ENCODE measurements around the gene SLC37A1. TPM values are rescaled to one million over a fixed set of nuclear protein-coding genes. Genes with fewer than 3 reads are reported as not detected.

SLC37A1 gene
- total RNA-seq, 1 experiment from 2014 or later = 15.0 TPM

- no peaks in the 10 kb centered on the region for H3K79me2 ChIP-seq (ENCODE audit: insufficient read depth, low read length)
- DNase-seq (ENCODE audit: low read depth, low spot score) (no peak), ATAC-seq (no peak)
- CTCF ChIA-PET = no interaction called here
- H4K20me1 ChIP-seq (ENCODE audit: insufficient read depth) = no peaks in the 10 kb centered on the region
- no peaks in the 10 kb centered on the region for H3K27me3 ChIP-seq (ENCODE audit: insufficient read depth, low read length)
- intact Hi-C loops (cut with micrococcal nuclease) = loop anchor here (10.0 kb wide), 1 partner anchor 112 kb away; no protein-coding TSS in a partner anchor
- BruUV-seq (replicated peaks) = no TSS peak
- no peaks in the 10 kb centered on the region for H3K36me3 ChIP-seq (ENCODE audit: control insufficient read depth in 1 of 2, insufficient read depth in 2 of 2, low read length in 2 of 2)
- H3K9me3 ChIP-seq (ENCODE audit: control insufficient read depth in 1 of 2, insufficient read depth in 1 of 2, low read depth in 1 of 2, low read length in 2 of 2) = no peaks in the 10 kb centered on the region
- H3K4me1 ChIP-seq (ENCODE audit: control insufficient read depth in 1 of 2, insufficient read depth in 2 of 2, low read length in 2 of 2) = no peaks in the 10 kb centered on the region; a peak in 1 of 4 replicates
- H3K4me2 ChIP-seq (ENCODE audit: low read length) = no peak overlapping the region
- H2AFZ ChIP-seq (ENCODE audit: low read depth, low read length, poor library complexity, severe bottlenecking) = no peak overlapping the region
- POLR2A ChIA-PET = no interaction called here
- TF ChIP-seq POLR2AphosphoS5 (IDR thresholded peaks at IDR 0.05; ENCODE audit: low read depth, low read length) (no peak), SP1 (IDR thresholded peaks at IDR 0.05; ENCODE audit: low read depth) (no peak), EZH2 (IDR thresholded peaks at IDR 0.05) (no peak), CEBPB (IDR thresholded peaks at IDR 0.05; ENCODE audit: low read depth) (no peak), YY1 (IDR thresholded peaks at IDR 0.05; ENCODE audit: extremely low read depth, insufficient replicate concordance, low read depth, low read length) (no peak), EZH2phosphoT487 (IDR thresholded peaks at IDR 0.05; ENCODE audit: borderline replicate concordance) (no peak), EGR1 (IDR thresholded peaks at IDR 0.05; ENCODE audit: low read depth) (no peak), FOSL1 (IDR thresholded peaks at IDR 0.05; ENCODE audit: low read depth) (no peak), ATF3 (IDR thresholded peaks at IDR 0.05) (no peak), SRF (IDR thresholded peaks at IDR 0.05; ENCODE audit: low read depth) (no peak), TCF7L2 (IDR thresholded peaks at IDR 0.05; ENCODE audit: borderline replicate concordance, extremely low read depth, insufficient read depth, insufficient read length) (no peak)
- TF ChIP-seq, protein P1, sequence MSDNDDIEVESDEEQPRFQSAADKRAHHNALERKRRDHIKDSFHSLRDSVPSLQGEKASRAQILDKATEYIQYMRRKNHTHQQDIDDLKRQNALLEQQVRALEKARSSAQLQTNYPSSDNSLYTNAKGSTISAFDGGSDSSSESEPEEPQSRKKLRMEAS (IDR thresholded peaks at IDR 0.05) = no peak
- no peak overlapping the region for H3K4me3 ChIP-seq (replicated peaks in 1 of 2; ENCODE audit: low read depth in 1 of 2, low read length in 2 of 2)
- H3K9ac ChIP-seq (ENCODE audit: low read length) = no peak overlapping the region
- RAD21 ChIA-PET (ENCODE audit: low non-redundant PET in 1 of 2, low total read pairs in 2 of 2, uncharacterized antibody in 2 of 2, unreplicated experiment in 2 of 2) = no interaction called here
- H3K9me2 ChIP-seq (ENCODE audit: insufficient read depth) = no peaks in the 10 kb centered on the region; the same call in 1 of the 2 replicates
- no peak overlapping the region for H3K27ac ChIP-seq (ENCODE audit: low read depth, low read length)
These were observed 98.7 kb downstream of the SLC37A1 start for GRCh38 chr21:42612390-42612789.

Measured in HCT116 (cell line).